ENCODE measurements around the gene TUB.

GRCh38 chr11:8069771-8070170, 11.2 kb upstream of the TUB start:
- no peak for TF ChIP-seq CTCF (IDR thresholded peaks at IDR 0.05; ENCODE audit: low read depth, low read length)
- TF ChIP-seq MYC (IDR thresholded peaks at IDR 0.05; ENCODE audit: low read depth, low read length), result no peak
- TF ChIP-seq POLR2A (IDR thresholded peaks at IDR 0.05; ENCODE audit: extremely low read depth, insufficient read length), result no peak
- no peak for TF ChIP-seq MAX (IDR thresholded peaks at IDR 0.05; ENCODE audit: low read depth, low read length)
